Keratinocyte (primary cell): Measurements from ENCODE around the gene PFDN2. TPM values are rescaled to one million over a fixed set of nuclear protein-coding genes. Genes with fewer than 3 reads are reported as not detected.
A peak's percentile ranks its signal among the peaks of the same experiment; 100 is the strongest.
"Not testable (repeated sequence)": the region's sequence is repeated elsewhere in the genome, so short reads cannot be mapped to it uniquely, and the experiment has no call there.

Experiments
- DNase-seq: peaks from one replicate; pipeline ENCODE4 v3.0.0-alpha.2; 2011; ENCODE audit warnings: low read depth, missing footprints, low spot score
- FAIRE-seq: peaks from 2 replicates; lab custom pipeline; 2011; peaks lifted over from hg19 to GRCh38; lab: Jason Lieb, UNC
- H2AFZ ChIP-seq: 2 replicates; pipeline ENCODE4 v1.6.0; 2012; ENCODE audit warnings: low read length, control low read depth, inconsistent platforms; ENCODE audit not compliant: control insufficient read depth
- H3K27ac ChIP-seq: 2 replicates; pipeline ENCODE4 v1.5.1; 2011; ENCODE audit warnings: low read length; ENCODE audit not compliant: control insufficient read depth, insufficient read depth
- H3K27me3 ChIP-seq: 3 replicates; pipeline ENCODE4 v1.6.0; 2011; ENCODE audit warnings: low read length; ENCODE audit not compliant: control insufficient read depth, insufficient read depth; ENCODE audit errors: extremely low read depth
- H3K36me3 ChIP-seq, 2 experiments: 2 replicates in 1 of 2; 3 replicates in 1 of 2; pipeline ENCODE4 v1.5.1; 2011; ENCODE audit warnings: low read length in 2 of 2, mild to moderate bottlenecking in 1 of 2; ENCODE audit not compliant: control insufficient read depth in 2 of 2, insufficient read depth in 2 of 2; ENCODE audit errors: extremely low read depth in 1 of 2
- H3K4me1 ChIP-seq: 3 replicates; pipeline ENCODE4 v1.5.1; 2011; ENCODE audit warnings: low read length; ENCODE audit not compliant: control insufficient read depth, insufficient read depth; ENCODE audit errors: extremely low read depth
- H3K4me2 ChIP-seq: 3 replicates; pipeline ENCODE4 v1.6.0; 2011; ENCODE audit warnings: low read depth, low read length; ENCODE audit not compliant: control insufficient read depth, insufficient read depth; ENCODE audit errors: extremely low read depth
- H3K4me3 ChIP-seq, 3 experiments: fragments of 200-600 bp in 1 of 3; sonication (generic) in 1 of 3; 2 replicates in 2 of 3; 3 replicates in 1 of 3; pipeline ENCODE4 v1.5.1; 2011 to 2016; ENCODE audit warnings: low read length in 3 of 3, mild to moderate bottlenecking in 3 of 3, control low read depth in 2 of 3, inconsistent platforms in 1 of 3, low read depth in 1 of 3, mixed read lengths in 1 of 3, mixed run types in 1 of 3, moderate library complexity in 1 of 3; ENCODE audit not compliant: control insufficient read depth in 2 of 3, insufficient read depth in 2 of 3; ENCODE audit errors: extremely low read depth in 1 of 3
- H3K79me2 ChIP-seq: 2 replicates; pipeline ENCODE4 v1.6.0; 2012; ENCODE audit warnings: low read length; ENCODE audit not compliant: control insufficient read depth, insufficient read depth
- H3K9ac ChIP-seq: 3 replicates; pipeline ENCODE4 v1.6.0; 2011; ENCODE audit warnings: low read length; ENCODE audit not compliant: control insufficient read depth, insufficient read depth; ENCODE audit errors: extremely low read depth
- H3K9me1 ChIP-seq: 3 replicates; pipeline ENCODE4 v1.6.0; 2011; ENCODE audit warnings: low read length; ENCODE audit not compliant: control insufficient read depth, insufficient read depth; ENCODE audit errors: extremely low read depth
- H3K9me3 ChIP-seq: 2 replicates; pipeline ENCODE4 v1.5.1; 2012; ENCODE audit warnings: low read depth, low read length; ENCODE audit not compliant: control insufficient read depth
- H4K20me1 ChIP-seq: 3 replicates; pipeline ENCODE4 v1.6.0; 2011; ENCODE audit warnings: low read length; ENCODE audit not compliant: control insufficient read depth, insufficient read depth; ENCODE audit errors: extremely low read depth
- EZH2 ChIP-seq: IDR thresholded peaks from one replicate; pipeline ENCODE4 v1.6.1; 2012; ENCODE audit warnings: inconsistent platforms, mild to moderate bottlenecking, low read length, moderate library complexity
- dilution Hi-C: fragments of 300-500 bp; cut with MboI; formaldehyde crosslinking; loops from one replicate; pipeline ENCODE4 v1.7.0; 2020; ENCODE audit warnings: low sequenced_read_pairs; ENCODE audit not compliant: extremely low pct_ligation_motif_present
- polyA plus RNA-seq, 5 experiments: library from polyadenylated mRNA; depleted of rRNA in 3 of 5; stranded (reverse) in 3 of 5; stranded (forward) in 1 of 5; unstranded in 1 of 5; fragments of >200 nt; gene quantifications; 1 replicate in 1 of 5; 2 replicates in 3 of 5; 3 replicates in 1 of 5; pipeline versions ENCODE4 v1.2.1 to v1.2.3, GENCODE V29; 2011 to 2012; ENCODE audit warnings: missing spikeins in 2 of 5, low read depth in 1 of 5, low replicate concordance in 1 of 5
- TF ChIP-seq, protein P1 (sequence below), 3 experiments: IDR thresholded peaks in 1 of 3; conservative IDR thresholded peaks in 1 of 3; optimal IDR thresholded peaks in 1 of 3; 2 replicates in 2 of 3; 3 replicates in 1 of 3; pipeline versions ENCODE3 to v1.5.1; 2011; ENCODE audit warnings: low read length in 3 of 3, mild to moderate bottlenecking in 3 of 3, moderate library complexity in 2 of 3, control low read depth in 1 of 3, inconsistent platforms in 1 of 3; ENCODE audit not compliant: insufficient read depth in 2 of 3; ENCODE audit errors: extremely low read depth in 1 of 3

Gene PFDN2
- polyA plus RNA-seq, 1 donor (not counting 4 experiments of a cell fraction or from before 2014, with no cell fraction given): 184 TPM

GRCh38 chr1:161068306-161069234, 49.3 kb downstream of the PFDN2 start:
- DNase-seq (no peak), FAIRE-seq (no peak)
- H3K27me3 ChIP-seq: no peaks in the 10 kb centered on the region
- H3K4me2 ChIP-seq: no peak overlapping the region
- H4K20me1 ChIP-seq: no peaks in the 10 kb centered on the region
- no peak for TF ChIP-seq EZH2
- TF ChIP-seq, protein P1, sequence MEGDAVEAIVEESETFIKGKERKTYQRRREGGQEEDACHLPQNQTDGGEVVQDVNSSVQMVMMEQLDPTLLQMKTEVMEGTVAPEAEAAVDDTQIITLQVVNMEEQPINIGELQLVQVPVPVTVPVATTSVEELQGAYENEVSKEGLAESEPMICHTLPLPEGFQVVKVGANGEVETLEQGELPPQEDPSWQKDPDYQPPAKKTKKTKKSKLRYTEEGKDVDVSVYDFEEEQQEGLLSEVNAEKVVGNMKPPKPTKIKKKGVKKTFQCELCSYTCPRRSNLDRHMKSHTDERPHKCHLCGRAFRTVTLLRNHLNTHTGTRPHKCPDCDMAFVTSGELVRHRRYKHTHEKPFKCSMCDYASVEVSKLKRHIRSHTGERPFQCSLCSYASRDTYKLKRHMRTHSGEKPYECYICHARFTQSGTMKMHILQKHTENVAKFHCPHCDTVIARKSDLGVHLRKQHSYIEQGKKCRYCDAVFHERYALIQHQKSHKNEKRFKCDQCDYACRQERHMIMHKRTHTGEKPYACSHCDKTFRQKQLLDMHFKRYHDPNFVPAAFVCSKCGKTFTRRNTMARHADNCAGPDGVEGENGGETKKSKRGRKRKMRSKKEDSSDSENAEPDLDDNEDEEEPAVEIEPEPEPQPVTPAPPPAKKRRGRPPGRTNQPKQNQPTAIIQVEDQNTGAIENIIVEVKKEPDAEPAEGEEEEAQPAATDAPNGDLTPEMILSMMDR (optimal IDR thresholded peaks at IDR 0.05 in 1 of 3, IDR thresholded peaks at IDR 0.05 in 1 of 3, conservative IDR thresholded peaks at IDR 0.05 in 1 of 3; ENCODE audit: extremely low read depth in 1 of 3, insufficient read depth in 2 of 3, low read length in 3 of 3): no peak
- no peaks in the 10 kb centered on the region for H3K36me3 ChIP-seq
- H3K9me3 ChIP-seq: no peaks in the 10 kb centered on the region
- peaks cover 21% of the 10 kb centered on the region for H3K4me1 ChIP-seq
- no peak overlapping the region for H3K9ac ChIP-seq
- no peak overlapping the region for H3K27ac ChIP-seq
- peaks cover 2% of the 10 kb centered on the region for H3K9me1 ChIP-seq
- H3K79me2 ChIP-seq: no peaks in the 10 kb centered on the region
- dilution Hi-C loops: no loop called here
- H2AFZ ChIP-seq: peak overlapping the region; percentile 61
- H3K4me3 ChIP-seq: no peak overlapping the region

- no peak overlapping the region for H3K4me3 ChIP-seq
- H3K36me3 ChIP-seq: no peaks in the 10 kb centered on the region
- H3K27ac ChIP-seq: no peak overlapping the region
- peaks cover 17% of the 10 kb centered on the region for H3K4me1 ChIP-seq
- dilution Hi-C loops: no loop called here
- H3K9me1 ChIP-seq: no peaks in the 10 kb centered on the region
- no peak for DNase-seq
- H3K9ac ChIP-seq: no peak overlapping the region
- TF ChIP-seq, protein P1 (optimal IDR thresholded peaks at IDR 0.05 in 1 of 3, IDR thresholded peaks at IDR 0.05 in 1 of 3, conservative IDR thresholded peaks at IDR 0.05 in 1 of 3; ENCODE audit: extremely low read depth in 1 of 3, insufficient read depth in 2 of 3, low read length in 3 of 3): no peak
- no peak for TF ChIP-seq EZH2
- no peak overlapping the region for H3K4me2 ChIP-seq
- H3K79me2 ChIP-seq: no peaks in the 10 kb centered on the region
- FAIRE-seq: no peak
- no peaks in the 10 kb centered on the region for H4K20me1 ChIP-seq
- H3K9me3 ChIP-seq: no peaks in the 10 kb centered on the region
- H2AFZ ChIP-seq: no peak overlapping the region
- no peaks in the 10 kb centered on the region for H3K27me3 ChIP-seq
Observed at GRCh38 chr1:161066694-161067093, 51.1 kb downstream of the PFDN2 start.

GRCh38 chr1:161065681-161066080, 52.2 kb downstream of the PFDN2 start:
- H3K27me3 ChIP-seq, H2AFZ ChIP-seq, H3K4me3 ChIP-seq, H3K9ac ChIP-seq, H3K36me3 ChIP-seq, H3K9me1 ChIP-seq, DNase-seq, dilution Hi-C loops, FAIRE-seq, H3K4me2 ChIP-seq, H3K27ac ChIP-seq, H4K20me1 ChIP-seq, H3K9me3 ChIP-seq, H3K79me2 ChIP-seq: not testable (repeated sequence)
- peaks cover 12% of the 10 kb centered on the region for H3K4me1 ChIP-seq
